ENCODE data around the gene MYH3. TPM values are rescaled to one million over a fixed set of nuclear protein-coding genes. Genes with fewer than 3 reads are reported as not detected.

MYH3 gene
- total RNA-seq, 1 donor from 2014 or later: 5.0 TPM

DNA sequence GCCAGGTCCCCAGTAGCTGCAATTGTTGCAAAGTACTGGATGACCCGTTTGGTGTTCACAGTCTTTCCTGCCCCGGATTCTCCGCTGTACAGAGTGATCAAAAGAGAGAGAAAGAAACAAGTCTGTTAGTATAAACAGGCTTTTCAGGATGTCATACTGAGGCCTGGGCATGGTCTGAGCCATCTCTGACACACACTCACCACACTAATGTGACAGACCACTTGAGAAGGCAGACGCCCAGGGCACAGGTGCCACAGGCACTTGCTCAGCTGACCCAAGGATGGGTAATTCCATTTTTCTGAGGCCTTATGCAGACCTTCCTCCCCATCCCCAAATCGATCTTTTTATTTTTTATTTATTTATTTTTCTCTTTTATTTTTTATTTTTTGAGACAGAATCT lies 7.5 kb downstream of the MYH3 start:
- intact Hi-C loops (cut with micrococcal nuclease): no loop called here

DNA sequence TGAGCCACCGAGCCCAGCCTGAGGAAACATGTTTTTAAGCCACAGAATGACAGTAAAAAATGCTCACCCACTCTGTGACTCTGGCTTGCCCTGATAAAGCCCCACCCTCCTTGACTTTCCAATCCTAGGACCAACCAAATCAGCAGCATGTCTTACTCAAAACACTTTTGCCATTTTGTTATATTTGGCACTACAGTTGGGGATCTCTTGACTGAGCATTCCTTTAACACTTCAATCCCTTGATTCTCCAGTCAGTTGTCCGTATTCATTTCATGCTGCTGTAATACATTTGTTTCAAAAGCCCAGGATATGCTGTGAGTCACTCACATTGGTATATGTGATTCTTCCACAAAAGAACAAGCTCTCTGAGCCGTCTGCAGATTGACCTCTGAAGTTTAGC lies 8.2 kb downstream of the MYH3 start:
- intact Hi-C loops (cut with micrococcal nuclease): no loop called here

DNA sequence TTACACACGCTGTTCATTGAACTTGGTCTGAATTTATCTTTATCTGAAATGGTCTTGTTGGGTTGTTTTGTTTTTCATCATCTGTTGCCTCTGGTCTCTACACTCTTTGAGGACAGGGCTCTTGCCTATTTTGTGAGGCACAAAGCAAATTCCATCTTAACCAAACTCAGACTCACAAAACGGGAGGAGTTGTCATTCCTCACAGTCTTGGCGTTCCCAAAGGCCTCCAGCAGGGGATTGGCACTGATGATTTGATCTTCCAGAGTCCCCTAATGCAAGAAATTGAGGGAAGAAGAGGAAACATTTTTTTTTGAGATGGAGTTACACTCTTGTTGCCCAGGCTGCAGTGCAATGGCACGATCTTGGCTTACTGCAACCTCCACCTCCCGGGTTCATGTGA lies 8.7 kb downstream of the MYH3 start:
- intact Hi-C loops (cut with micrococcal nuclease): no loop called here

DNA sequence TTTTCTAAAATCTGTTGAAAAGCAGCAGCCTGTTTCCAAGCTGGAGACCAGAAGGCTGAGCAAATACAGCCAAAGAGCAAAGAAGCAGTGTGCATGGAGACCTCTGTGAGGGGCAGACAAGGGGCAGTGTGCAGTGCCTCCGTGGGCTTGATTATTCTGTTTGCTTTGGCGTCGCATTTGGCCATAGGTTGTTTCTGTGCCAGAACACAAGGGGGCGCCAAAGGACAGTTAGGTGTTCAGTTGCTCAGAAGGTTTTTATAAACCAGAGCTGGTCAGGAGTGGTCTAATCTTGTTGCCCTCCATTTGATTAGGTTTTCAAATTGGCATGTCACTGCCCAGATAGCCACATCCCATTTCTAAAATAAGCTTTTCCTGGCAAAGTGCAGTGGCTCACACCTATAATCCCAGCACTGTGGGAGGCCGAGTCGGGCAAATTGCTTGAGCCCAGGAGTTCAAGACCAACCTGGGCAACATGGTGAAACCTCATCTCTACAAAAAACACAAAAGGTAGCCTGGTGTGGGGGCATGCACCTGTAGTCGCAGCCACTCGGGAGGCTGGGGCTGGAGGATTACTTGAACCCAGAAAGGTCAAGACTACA lies 10.6 kb downstream of the MYH3 start:
- intact Hi-C loops (cut with micrococcal nuclease): loop anchor here (1.0 kb wide), 1 partner anchor 199 kb away; no protein-coding TSS in a partner anchor

DNA sequence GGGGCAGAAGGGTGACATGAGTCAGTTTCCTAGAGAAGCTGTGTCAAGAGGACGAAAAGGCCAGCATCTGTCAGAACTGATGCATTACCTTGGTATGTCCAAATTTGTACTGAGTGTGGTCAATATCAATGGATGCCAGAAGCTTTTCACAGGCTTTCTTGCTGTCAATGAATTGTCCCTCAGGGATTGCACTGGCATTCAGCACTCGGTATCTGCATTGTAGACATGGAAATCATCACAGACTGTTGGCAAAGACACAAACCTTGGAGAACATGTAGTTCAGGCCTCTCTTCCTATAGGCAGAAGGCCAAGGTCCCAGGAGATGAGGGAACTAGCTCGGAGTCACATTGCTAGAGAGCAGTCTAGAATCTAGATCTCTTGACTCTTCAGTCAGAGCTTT lies 16.6 kb downstream of the MYH3 start:
- intact Hi-C loops (cut with micrococcal nuclease): no loop called here

DNA sequence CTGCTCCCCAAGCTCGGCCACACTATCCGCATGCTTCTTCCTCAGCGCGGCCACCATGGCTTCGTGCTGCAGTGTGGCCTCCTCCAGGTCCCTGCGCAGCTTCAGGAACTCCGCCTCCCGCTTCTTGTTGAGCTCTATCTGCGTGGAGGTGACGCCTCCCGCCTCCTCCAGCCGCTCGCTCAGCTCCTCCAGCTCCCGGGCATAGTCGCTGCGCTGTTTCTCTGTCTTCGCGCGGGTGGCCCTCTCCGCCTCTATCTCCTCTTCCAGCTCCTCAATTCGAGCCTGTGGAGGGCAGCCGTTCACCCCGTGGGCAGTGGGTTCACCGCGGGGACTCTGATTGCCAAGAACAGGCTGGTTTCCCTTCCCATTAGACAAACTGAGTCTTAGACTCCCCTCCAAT lies 19.0 kb downstream of the MYH3 start:
- intact Hi-C loops (cut with micrococcal nuclease): no loop called here

DNA sequence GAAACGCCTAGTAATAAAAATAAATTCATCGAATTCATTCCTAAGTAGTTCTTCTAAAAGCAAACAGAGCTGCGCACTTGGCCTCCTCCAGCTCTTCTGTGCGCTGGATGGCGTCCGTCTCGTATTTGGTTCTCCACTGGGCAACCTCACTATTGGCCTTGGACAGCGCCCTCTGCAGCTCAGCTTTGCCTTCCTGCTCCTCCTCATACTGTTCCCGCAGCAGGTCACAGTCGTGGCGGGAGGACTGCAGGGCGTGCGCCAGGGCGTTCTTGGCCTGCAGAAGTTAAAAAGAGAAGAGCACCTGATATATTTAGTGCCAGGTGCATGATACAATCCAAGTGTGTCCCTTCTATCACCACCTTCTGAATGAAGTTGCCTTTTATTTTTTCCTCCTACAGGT lies 21.8 kb downstream of the MYH3 start:
- intact Hi-C loops (cut with micrococcal nuclease): no loop called here

DNA sequence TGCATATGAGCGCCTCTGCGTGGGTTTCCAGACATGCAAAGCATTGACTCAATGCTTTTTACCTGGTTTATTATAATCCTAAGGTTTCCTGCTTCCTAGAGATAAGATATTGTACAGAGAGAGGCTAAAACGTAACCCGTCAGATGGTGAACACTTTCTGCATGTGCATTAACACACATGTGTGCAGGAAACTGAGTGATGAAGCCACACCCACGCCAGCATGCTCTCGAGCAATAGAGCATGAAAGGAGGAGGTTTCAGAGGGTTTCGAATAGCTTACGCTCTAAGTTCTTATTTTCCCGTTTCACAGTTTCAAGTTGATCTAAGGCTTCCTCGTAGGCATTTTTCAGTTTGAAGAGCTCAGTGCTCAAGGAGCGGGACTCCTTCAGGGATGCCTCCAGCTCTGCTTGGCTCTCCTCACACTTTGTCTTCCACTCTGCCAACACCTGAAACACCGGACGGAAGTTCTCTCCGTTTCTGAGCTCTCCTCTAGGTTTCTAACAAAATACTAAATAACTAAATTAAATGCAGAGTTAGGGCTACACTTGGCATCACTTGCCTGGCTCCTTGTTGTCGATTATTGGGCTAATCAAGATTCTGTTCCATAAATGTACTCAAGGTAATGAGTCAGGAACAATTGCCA lies 23.2 kb downstream of the MYH3 start:
- intact Hi-C loops (cut with micrococcal nuclease): no loop called here

DNA sequence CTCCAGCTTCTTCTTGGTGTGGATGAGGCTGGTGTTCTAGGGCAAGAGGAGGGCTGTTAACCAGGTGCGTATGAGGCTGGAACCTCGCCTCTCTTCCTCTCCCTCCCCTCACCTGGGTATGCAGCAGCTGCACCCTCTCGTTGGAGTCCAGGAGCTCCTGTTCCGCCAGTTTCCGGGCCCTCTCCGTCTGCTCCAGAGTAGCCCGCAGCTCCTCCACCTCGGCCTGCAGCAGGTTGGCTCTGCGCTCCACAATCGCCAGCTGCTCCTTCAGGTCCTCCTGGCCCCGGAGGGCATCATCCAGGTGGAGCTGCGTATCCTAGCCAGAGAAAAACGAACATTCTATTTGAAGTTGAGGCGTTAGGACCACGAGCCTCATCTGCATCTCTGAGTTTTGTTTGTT lies 25.4 kb downstream of the MYH3 start:
- intact Hi-C loops (cut with micrococcal nuclease): loop anchor here (1.0 kb wide), 1 partner anchor 214 kb away; no protein-coding TSS in a partner anchor

DNA sequence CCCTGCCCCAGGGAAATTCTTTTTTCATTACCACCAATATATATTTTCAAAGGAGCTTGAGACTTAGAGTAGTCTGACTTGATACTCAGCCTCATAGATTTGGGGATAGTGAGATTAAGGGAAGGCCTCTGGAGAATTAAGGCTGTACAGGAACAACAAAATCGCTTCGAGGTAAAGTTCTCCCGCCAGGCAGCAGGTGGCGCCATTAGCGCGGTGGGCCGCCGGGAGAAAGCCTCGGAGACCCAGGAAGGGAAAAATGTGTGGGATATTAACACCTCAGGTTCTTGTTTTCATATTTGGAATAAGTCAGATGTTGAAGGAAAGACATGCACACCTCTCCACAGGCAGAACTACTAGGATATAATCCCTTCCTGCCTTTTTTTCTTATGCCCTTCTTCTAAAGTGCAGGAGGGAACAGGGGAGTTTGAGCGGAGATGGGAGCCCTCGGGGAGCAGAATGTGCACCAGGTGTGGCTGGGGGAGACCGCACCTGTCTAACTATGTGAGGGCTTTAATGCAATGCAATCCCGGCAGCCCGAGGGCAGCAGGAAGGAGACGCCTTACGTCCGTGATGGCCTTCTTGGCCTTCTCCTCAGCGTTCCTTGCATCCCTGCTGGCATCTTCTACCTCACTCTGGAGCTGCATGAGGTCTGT lies 25.9 kb downstream of the MYH3 start:
- intact Hi-C loops (cut with micrococcal nuclease): loop anchor here (1.0 kb wide), 1 partner anchor 214 kb away; no protein-coding TSS in a partner anchor

DNA sequence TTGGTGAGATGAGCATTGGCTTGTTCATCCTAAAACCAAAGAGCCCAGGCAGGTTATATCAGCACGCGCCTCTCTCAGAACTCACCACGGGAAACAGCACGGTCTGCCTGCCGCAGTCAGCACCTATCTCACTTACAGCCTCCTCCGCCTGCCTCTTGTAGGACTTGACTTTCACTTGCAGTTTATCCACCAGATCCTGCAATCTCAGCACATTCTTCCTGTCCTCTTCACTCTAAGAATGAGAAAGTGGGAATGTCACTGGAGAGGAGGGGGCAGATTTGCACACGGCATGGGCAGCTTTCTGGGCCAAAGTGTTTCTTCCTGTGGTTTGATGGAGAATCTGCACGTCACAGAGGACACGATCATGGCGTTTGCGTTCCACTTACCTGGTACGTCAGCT lies 27.4 kb downstream of the MYH3 start:
- intact Hi-C loops (cut with micrococcal nuclease): no loop called here

DNA sequence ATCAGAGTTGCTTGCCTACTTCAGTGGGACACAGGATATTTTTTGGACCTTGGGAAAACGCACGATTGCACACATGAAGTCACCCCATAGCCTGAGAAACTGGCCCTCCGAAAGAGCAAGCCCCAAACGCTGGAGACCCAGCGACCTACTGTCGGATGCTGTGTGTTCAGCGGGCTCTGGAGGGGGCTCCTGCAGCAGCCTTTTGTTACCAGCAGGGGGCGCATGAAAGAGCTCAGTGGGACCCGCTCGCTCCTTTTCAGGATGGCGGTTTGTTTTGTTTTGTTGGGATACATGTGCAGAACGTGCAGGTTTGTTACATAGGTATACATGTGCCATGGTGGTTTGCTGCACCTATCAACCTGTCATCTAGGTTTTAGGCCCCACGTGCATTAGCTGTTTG lies 28.4 kb downstream of the MYH3 start:
- intact Hi-C loops (cut with micrococcal nuclease): no loop called here

DNA sequence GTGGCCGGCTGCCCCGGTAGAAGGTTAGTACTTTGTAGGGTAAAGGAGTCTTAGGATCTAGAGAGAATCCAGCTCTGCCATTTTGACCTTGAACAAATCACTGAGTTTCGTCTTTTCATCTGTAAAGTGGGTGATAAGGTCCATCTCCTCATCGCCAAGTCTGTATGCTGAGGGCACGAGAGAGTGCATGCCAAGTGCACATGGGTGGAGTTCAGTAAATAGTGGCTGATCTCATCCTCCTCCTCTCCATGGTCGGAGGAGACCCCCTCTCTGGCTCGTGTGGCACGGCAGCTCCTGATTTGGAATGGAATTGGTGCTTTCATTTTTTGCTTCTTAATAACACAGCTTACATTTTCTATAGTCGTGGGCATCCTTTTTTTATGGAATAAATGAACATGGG lies 30.7 kb downstream of the MYH3 start:
- intact Hi-C loops (cut with micrococcal nuclease): no loop called here

DNA sequence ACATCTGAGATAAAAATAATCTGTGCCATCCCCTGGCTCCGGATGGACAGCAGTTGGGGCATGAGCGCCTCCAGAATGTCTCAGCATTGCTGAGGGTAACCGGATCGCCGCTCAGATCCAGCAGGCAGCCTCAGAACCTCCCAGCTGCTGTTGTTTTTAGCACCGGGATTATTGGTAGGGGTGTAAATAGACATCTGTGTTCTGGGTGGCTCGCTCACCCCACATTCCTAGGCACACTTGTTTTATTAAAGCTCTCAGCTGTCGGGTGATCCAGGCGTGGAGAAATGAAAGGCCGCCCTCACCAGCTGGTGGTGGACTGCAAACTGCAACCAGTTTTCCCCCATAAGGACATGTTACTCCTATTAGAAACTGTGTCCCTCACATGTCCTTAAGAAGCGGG lies 32.1 kb downstream of the MYH3 start:
- intact Hi-C loops (cut with micrococcal nuclease): no loop called here

DNA sequence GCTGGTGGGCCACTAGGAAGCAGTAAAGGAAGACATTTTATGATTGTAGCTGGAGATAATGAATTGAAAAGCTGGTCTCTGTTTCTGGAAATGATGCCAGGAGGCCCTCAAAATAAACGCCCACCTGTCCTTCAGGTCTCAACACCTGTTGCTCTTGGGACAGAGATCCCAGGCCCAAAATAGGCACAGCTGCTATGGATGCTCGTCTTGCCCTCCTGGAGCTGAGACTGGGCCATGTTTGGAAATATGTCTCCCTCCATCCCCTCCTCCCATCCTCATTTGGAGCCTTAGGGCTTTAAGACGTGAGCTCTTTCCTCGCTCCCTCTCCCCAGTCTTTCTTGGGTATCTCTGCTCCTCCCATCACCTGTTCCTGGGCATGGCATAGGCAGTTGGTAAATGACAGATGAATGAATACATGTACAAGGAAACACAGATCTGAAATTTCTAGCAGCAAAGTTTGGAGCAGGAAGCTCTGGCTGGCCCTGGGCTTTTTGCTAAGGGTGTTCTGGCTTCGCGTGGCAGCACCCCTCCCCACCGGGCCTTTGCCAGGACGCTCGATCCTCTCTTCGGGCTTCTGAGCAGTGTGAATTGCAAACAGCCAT lies 33.3 kb downstream of the MYH3 start:
- intact Hi-C loops (cut with micrococcal nuclease): no loop called here

DNA sequence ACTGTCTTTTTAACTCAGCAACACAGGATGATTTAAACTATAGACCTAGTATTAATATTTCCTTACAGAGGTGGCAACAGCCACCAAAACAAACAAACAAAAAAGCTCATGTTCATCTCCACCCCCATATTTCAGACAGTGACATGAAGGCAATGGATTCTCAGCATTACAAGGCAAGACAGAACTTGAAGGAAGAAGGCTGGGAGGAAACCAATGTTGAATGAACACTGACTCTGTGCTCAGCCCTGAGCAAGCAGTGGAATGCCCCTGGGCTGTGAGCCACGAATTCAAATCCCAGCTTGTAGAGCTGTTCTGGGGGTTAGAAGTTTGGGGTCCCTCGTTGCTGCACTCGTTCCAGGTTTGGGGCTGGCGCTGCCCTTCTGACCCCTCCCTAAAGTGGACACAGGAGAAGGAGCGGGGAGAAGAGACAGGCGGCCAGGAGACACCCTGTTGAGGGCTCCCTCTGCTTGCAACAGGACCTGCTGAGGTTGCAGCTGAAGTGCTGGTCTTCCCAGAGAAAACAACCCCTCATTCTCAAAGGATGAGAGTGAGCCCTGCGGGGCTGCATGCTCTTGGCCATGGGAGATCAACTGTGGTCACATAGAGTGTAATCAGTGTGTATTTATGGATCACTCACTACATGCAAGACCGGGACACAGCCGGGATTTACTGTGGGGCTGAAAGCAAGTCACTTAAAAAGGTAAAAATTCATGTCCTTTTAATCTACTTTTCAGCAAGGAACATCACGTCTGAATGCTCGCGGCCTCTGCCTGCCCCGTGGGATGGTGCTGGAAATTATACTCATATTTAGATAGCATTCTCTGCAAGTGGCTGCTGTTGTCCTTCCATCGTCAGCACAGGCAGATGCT lies 34.3 kb downstream of the MYH3 start:
- intact Hi-C loops (cut with micrococcal nuclease): no loop called here

DNA sequence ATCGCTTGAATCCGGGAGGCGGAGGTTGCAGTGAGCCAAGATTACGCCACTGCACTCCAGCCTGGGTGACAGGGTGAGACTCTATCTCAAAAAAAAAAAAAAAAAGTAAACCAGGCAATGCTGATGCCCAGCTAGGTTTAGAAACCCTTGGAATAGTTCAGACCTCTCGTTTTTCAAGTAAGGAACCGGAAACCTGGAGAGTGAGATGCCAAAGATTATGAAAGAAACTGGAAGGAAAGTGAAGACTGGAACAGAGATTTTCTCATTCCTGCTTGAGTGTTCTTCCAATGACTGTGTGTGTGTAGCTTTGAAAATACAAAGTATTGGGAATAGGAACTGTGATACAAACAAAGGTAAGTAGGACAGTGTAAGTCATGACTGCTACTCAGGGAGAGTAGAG lies 35.7 kb downstream of the MYH3 start:
- intact Hi-C loops (cut with micrococcal nuclease): no loop called here

DNA sequence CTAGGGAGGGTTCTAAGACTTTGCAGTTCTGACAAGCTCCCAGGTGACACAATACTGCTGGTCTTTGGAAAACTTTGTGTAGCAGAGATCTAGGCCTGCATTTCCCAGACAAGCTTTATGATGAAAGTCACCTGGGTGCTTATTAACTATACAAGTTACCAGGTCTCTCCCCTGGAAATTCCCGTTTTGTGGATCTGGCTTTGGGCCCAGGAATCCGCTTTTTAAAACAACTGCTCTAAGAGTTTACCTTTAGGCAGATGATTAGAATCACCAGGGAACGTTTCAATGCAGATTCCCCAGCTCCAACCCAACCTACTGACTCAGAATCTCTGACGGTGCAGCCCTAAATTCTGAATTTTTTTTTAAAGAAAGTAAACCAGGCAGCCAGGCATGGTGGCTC lies 36.3 kb downstream of the MYH3 start:
- intact Hi-C loops (cut with micrococcal nuclease): no loop called here

DNA sequence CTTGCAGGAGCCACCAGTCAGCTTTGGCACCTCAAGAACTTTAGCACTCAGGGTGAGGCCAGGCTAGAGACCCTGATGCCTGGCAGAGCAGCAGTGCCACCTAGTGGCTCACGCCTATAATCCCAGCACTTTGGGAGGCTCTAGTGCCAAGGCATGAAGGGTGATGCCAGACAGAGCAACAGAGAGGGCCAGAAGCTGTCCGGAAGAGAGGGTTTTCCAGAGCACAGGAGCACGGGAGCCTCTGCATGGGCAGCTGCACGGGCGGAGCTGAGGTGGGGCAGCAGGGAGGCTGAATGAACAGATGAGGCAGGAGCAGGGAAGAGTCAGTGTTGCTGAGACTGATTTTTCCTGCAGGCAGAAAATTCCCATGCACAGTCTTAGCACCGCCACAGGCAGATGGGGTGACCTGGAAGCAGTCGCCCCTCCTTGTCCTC lies 38.9 kb downstream of the MYH3 start:
- intact Hi-C loops (cut with micrococcal nuclease): loop anchor here (1.0 kb wide), 2 partner anchors 291 to 323 kb away; no protein-coding TSS in a partner anchor

DNA sequence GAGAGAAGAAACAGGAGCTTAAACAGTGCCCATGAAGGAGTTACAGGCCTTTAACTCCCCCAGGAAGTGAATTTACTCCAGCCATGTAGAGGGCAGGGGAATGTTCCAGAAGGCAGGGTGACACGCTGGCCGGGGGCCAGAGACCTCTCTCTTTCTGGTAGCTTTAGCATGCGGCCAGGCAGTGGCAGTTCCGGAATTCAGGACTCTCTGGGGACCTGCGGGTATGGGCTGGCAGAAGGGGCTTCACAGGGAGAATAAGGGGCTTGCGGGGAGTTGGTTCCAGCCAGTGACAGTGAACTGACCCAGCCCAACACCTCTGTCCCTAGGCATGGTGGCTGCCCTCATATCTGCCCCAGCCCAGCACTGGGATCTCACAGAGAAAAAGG lies 40.0 kb downstream of the MYH3 start:
- intact Hi-C loops (cut with micrococcal nuclease): loop anchor here (2.0 kb wide), 1 partner anchor 692 kb away; no protein-coding TSS in a partner anchor

DNA sequence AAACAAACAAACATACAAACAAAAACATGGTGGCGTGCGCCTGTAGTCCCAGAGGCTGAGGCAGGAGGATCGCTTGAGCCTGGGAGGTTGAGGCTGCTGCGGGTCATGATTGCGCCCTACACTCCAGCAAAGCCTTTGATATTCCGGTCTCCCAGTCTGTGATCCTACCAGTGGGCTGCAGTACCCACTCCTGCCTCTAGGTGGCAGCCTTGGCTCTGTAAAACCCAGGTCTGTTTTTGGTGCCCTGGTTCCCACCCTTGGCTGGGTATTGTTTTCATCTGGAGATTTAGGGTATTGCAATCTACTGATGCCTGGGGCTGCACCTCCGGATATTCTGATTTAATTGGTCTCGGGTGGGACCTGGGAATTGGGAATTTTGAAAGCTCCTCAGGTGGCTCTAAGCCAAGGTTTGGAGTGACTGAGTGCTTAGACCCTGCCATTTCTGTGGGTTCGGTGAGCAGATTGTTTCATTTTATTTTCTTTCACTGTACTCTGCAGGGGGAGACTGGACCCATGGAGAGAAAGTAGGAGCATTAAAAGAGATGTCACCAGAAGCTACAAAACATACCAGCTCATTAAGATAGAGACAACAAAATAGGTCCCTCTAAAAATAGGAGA lies 40.5 kb downstream of the MYH3 start:
- intact Hi-C loops (cut with micrococcal nuclease): loop anchor here (2.0 kb wide), 1 partner anchor 692 kb away; no protein-coding TSS in a partner anchor
